Stimulated activated memory B cell treated with anti-CD40 and anti-IgM and Interleukin-4, amounts not matched to agents 10 μg/mL and 1 μg/mL and 100 μg/mL, for 72 hours (primary cell): Measurements from ENCODE around the gene CREB5.
A peak's percentile ranks its signal among the peaks of the same experiment; 100 is the strongest.

ENCODE experiments used
- ATAC-seq: fragments of 150-1000 bp; cut with Tn5 transposase; 2 replicates; pipeline ENCODE4 v1.10.0; 2021
- H3K27ac Mint-ChIP-seq: one replicate; pipeline ENCODE4 v1.8.0; 2022; ENCODE audit warnings: mild to moderate bottlenecking, mixed read lengths
- H3K27me3 Mint-ChIP-seq: one replicate; pipeline ENCODE4 v1.8.0; 2022; ENCODE audit warnings: mixed read lengths
- H3K36me3 Mint-ChIP-seq: one replicate; pipeline ENCODE4 v1.8.0; 2022; ENCODE audit warnings: mixed read lengths
- H3K4me1 Mint-ChIP-seq: one replicate; pipeline ENCODE4 v1.8.0; 2022; ENCODE audit warnings: mixed read lengths
- H3K4me3 Mint-ChIP-seq: one replicate; pipeline ENCODE4 v1.8.0; 2022; ENCODE audit warnings: mild to moderate bottlenecking, moderate library complexity, mixed read lengths
- H3K9me3 Mint-ChIP-seq: one replicate; pipeline ENCODE4 v1.8.0; 2022; ENCODE audit warnings: mixed read lengths

Gene CREB5

DNA sequence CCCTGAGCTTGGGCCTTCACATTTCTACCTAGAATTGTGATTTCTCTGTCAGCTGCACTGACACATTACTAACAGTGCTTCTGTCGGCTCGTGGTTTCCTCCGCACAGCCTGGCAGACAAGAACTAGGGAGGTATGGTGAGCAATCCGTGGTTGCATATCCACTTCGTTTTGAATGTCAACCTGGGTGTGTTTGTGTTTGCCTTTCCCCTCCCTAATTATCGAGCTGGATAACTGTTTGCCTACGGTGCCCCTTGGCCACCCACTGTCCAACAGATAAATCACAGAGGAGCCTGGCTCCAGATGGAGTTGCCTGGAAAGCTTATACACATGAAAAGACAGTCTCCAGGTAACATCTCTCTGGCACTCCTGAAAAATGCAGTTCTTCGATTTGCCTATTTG, 317.0 kb downstream of the CREB5 start:
- Mint-ChIP-seq H3K27ac (no peak overlapping the region), H3K36me3 (no peaks in the 10 kb centered on the region), H3K4me3 (no peak overlapping the region), H3K9me3 (no peaks in the 10 kb centered on the region), H3K27me3 (no peaks in the 10 kb centered on the region), H3K4me1 (no peaks in the 10 kb centered on the region)
- no peak for ATAC-seq

DNA sequence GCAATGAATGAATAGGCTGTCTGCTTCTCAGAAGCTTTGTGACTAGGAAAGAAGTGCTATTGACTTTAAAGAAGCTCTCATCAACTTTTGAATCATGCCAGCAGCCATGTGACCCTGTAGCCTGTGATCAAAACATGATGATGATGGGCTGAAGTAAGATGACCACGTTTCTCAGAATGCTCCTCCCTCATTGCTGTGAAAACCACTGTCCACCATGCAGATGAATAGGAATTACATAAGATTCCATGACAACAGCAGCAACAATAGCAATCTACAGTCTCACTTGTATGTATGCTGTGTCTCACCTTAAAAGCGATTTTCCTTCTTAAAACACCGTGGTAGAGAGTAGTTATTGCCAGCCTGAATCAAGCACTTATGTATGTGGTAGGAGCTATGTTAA, 317.4 kb downstream of the CREB5 start:
- ATAC-seq = no peak
- H3K9me3 Mint-ChIP-seq = no peaks in the 10 kb centered on the region
- H3K4me3 Mint-ChIP-seq = no peak overlapping the region
- H3K27ac Mint-ChIP-seq = no peak overlapping the region
- H3K27me3 Mint-ChIP-seq = no peaks in the 10 kb centered on the region
- H3K36me3 Mint-ChIP-seq = no peaks in the 10 kb centered on the region
- H3K4me1 Mint-ChIP-seq = no peaks in the 10 kb centered on the region

DNA sequence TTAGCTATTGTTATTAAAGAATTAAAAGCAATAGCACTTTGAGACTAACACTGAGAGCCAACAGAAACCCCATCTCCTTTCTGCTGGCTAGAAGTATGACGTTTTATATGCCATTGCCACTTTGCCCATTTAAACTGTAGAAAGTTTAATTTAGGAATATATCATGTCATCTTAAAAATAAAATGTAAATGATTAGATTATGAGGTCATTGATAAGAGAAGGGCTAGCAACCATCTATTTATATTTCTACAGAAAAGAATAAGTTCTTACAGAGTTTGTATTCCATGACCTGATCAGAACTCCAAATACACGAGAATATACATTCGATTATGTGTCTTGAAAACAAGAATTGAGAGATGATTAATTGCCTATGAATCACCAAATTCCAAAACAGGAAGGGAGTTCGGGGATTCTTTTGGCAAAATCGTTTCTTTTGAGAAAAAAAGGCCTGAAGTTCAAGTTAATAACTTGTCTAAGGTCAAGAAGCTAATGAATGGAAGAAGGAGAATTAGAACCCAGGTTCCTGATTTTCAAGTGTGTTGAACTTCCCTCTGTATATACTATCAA, 318.9 kb downstream of the CREB5 start:
- H3K36me3 Mint-ChIP-seq = no peaks in the 10 kb centered on the region
- H3K27ac Mint-ChIP-seq = no peak overlapping the region
- no peak overlapping the region for H3K4me3 Mint-ChIP-seq
- no peaks in the 10 kb centered on the region for H3K9me3 Mint-ChIP-seq
- H3K4me1 Mint-ChIP-seq = no peaks in the 10 kb centered on the region
- H3K27me3 Mint-ChIP-seq = peaks cover 1% of the 10 kb centered on the region
- ATAC-seq = no peak

DNA sequence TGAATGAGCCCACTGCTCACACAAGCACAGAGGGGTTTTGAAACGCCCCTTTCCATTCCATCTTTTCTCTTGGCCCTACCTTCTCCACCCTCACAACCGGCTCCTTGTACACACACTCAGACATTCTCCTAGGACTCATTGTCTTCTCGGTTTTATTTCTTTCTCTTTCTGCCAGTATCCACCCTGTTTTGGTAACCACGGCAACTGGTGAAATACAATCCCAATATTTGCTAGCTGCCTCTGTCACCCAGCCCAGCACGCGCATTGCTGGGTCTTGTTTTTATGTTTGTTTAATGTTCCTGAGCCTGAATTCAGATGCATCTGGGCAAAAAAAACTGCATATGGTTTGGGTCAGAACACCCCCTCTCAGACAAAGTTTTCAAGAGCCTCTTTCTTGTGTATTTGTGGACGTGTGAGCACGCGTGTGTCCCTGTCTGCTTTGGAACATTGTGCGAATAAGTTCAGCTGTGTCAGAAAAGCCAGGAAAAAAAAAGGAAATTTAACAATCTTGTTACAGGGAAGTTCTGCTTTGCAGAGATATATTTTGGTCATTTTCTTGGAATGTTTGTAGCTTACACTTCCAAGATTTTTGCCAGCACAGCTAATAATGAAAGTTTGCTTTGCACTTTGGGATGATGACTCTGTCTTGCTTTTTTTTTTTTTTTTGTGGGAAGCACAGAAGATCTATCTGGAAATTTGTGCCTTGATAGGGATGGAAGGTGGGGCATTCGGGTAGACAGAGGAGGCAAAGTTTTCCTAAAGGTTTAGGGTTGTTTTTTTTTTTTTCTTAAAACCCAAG, 320.0 kb downstream of the CREB5 start:
- H3K9me3 Mint-ChIP-seq = no peaks in the 10 kb centered on the region
- ATAC-seq = no peak
- H3K27ac Mint-ChIP-seq = no peak overlapping the region
- H3K36me3 Mint-ChIP-seq = no peaks in the 10 kb centered on the region
- H3K27me3 Mint-ChIP-seq = peaks cover 11% of the 10 kb centered on the region
- no peaks in the 10 kb centered on the region for H3K4me1 Mint-ChIP-seq
- no peak overlapping the region for H3K4me3 Mint-ChIP-seq

DNA sequence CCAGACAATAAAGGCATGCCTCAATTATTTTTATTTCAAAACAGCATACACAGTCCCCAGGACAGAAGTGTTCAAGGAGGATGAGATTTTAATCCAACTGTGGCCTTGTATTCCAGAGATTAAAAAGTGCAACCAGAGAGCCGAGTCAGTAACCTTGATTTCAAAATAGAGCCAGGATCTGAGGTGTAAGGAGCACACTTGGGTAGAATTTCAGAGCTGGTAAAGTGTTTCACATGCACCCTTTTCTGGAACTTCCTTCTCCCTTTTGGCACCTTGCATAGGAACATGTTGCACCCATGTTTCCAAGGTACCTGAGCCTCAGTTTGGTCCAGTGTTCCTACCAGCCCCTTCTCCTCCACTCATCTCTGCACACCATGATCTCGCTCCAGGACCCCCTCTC, 320.7 kb downstream of the CREB5 start:
- no peaks in the 10 kb centered on the region for H3K36me3 Mint-ChIP-seq
- H3K4me1 Mint-ChIP-seq = no peaks in the 10 kb centered on the region
- ATAC-seq = no peak
- H3K27me3 Mint-ChIP-seq = peaks cover 11% of the 10 kb centered on the region
- H3K4me3 Mint-ChIP-seq = no peak overlapping the region
- no peaks in the 10 kb centered on the region for H3K9me3 Mint-ChIP-seq
- no peak overlapping the region for H3K27ac Mint-ChIP-seq

DNA sequence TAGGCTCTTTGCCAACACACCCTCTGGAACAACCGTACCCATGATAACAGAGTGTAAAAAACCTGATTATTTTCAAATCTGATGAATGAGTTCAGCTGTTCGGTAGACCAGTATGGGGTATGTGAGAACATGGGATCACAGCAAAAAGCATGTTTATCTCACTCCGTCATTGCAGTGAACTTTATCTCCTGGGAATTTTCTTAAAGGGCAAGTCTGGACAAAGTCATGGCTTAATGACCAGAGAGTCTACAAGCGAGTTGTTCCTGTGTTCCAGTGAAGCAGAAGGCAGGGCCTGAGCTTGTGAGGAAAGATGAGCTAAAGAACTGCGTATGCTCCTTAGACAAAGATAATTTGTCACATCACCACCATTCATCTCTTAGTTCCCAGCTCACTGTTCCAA, 326.1 kb downstream of the CREB5 start:
- ATAC-seq = no peak
- H3K27ac Mint-ChIP-seq = no peak overlapping the region
- H3K9me3 Mint-ChIP-seq = no peaks in the 10 kb centered on the region
- H3K36me3 Mint-ChIP-seq = no peaks in the 10 kb centered on the region
- H3K4me3 Mint-ChIP-seq = no peak overlapping the region
- peaks cover 11% of the 10 kb centered on the region for H3K27me3 Mint-ChIP-seq
- no peaks in the 10 kb centered on the region for H3K4me1 Mint-ChIP-seq

DNA sequence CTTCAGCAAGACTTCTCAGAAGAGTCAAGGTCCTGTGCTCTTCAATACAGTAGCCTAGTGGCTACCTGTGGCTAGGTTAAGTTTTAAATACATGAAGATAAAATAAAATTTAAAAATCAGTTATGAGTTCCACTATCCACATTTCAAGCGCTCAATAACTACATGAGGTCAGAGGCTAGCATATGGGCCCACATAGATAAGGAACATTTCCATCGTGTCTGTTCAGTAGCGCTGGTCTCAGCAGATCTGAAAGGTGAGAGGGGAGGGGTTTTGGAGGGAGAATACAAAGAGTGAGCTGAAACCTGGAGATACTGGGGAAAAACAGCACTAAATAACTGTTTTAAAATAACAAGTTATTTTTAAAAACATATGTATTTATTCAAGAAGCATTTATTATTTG, 326.8 kb downstream of the CREB5 start:
- Mint-ChIP-seq H3K27ac (no peak overlapping the region), H3K36me3 (no peaks in the 10 kb centered on the region), H3K9me3 (no peaks in the 10 kb centered on the region), H3K27me3 (peaks cover 11% of the 10 kb centered on the region), H3K4me1 (no peaks in the 10 kb centered on the region), H3K4me3 (no peak overlapping the region)
- no peak for ATAC-seq

DNA sequence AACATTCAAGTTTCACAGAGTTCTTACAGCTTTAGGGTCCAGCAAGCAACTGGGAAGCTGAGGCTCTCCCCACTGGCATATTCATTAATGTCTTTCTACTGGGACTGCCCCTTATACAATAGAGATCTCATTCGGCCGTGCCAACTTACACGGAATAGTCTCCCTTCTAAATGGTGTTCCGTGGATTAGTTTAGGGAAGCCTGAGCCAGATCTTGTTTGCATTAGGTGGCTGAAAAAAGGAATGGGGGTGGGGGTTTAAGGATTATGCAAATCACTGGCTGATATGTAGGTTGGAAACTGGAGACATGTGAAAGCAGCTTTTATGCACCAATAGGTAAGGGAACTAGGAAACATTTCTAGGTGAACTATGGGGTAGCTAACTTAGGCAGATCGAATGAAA, 327.5 kb downstream of the CREB5 start:
- Mint-ChIP-seq H3K9me3 (no peaks in the 10 kb centered on the region), H3K36me3 (no peaks in the 10 kb centered on the region), H3K27me3 (peaks cover 11% of the 10 kb centered on the region), H3K4me3 (no peak overlapping the region), H3K27ac (no peak overlapping the region), H3K4me1 (no peaks in the 10 kb centered on the region)
- no peak for ATAC-seq

DNA sequence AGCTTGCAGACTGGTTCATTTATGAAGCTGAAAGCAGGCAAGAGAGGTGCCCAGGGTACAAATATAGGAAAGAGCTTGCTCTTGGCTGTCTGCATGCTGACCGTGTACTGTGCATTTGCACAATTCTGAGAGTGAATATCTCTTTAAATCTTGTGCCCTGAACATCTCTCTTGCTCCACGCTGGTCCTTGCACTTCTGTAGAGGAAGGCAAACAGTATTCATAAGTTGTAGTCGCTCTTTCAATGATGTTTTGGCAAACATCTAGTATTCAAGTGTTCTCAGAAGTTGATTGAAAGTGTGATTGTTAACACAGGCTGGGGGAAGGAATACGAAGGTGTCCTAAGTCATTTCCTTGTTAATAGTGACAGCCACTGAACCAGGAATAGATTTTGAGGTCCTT, 332.6 kb downstream of the CREB5 start:
- H3K27ac Mint-ChIP-seq = no peak overlapping the region
- no peaks in the 10 kb centered on the region for H3K27me3 Mint-ChIP-seq
- H3K9me3 Mint-ChIP-seq = no peaks in the 10 kb centered on the region
- no peak overlapping the region for H3K4me3 Mint-ChIP-seq
- H3K36me3 Mint-ChIP-seq = no peaks in the 10 kb centered on the region
- ATAC-seq = no peak
- no peaks in the 10 kb centered on the region for H3K4me1 Mint-ChIP-seq

DNA sequence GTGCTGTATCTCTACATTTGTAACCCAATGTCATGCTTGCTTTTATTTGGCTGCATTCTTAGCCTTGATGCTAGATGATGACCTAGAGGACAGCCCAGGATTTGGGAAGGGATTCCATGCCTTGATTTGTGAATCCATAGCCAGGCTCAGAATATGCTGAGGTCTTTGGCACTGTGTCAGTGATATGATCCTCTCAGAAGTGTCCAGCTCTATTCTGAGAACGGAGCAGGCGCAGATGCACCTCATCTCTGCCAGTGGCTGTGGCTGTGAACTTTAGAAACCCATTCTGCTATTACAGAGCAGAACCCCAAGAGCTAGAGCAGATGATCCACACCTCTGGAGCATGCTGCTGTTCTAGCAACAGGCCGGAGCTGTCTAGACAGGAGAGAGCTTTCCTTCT, 333.0 kb downstream of the CREB5 start:
- ATAC-seq = no peak
- Mint-ChIP-seq H3K36me3 (no peaks in the 10 kb centered on the region), H3K9me3 (no peaks in the 10 kb centered on the region)

DNA sequence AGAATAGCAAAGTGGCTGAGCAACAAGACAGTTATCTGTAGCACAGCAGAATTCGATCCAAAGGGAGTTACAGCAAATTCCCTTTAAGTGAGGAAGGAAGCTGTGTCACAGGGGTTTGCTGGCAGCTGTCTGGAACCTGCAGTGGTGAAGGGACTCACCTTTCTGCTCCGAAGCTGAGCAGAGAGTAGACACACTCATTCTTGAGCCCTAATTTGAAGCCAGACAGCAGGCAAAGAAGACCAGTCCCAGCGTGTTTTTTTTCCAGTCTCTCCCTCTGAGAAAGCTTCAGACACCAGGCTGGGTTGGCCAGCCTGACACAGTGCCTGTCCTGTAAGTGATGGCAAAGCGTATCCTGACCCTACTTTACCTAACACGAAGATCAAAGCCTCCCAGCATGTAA, 335.1 kb downstream of the CREB5 start:
- no peaks in the 10 kb centered on the region for H3K27me3 Mint-ChIP-seq
- no peak overlapping the region for H3K27ac Mint-ChIP-seq
- H3K4me1 Mint-ChIP-seq = no peaks in the 10 kb centered on the region
- H3K9me3 Mint-ChIP-seq = no peaks in the 10 kb centered on the region
- no peak overlapping the region for H3K4me3 Mint-ChIP-seq
- H3K36me3 Mint-ChIP-seq = no peaks in the 10 kb centered on the region
- ATAC-seq = no peak

More for the DNA sequence above, 333.0 kb downstream of the CREB5 start:
- Mint-ChIP-seq H3K27ac (no peak overlapping the region), H3K27me3 (no peaks in the 10 kb centered on the region), H3K4me3 (no peak overlapping the region), H3K4me1 (no peaks in the 10 kb centered on the region)

DNA sequence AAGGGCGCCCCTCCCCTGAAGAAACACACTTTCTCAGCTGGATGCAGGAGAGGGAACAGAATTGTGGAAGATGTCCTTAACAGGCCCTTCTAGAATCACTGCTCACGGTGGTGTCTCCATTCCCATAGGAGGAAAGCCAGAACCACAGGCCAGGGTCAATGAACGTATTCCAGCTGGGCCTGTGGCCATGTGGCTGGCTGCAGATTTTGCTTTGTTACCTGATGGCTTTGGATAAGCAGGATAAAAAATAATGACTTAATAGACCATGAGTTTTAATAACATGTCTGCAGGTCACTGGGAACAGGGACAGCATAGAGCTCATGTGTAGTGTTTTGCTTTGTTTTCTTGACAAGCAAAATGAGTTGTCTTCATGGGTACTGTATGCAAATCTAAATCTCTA, 335.5 kb downstream of the CREB5 start:
- ATAC-seq = no peak
- no peaks in the 10 kb centered on the region for H3K4me1 Mint-ChIP-seq
- H3K36me3 Mint-ChIP-seq = no peaks in the 10 kb centered on the region
- no peak overlapping the region for H3K4me3 Mint-ChIP-seq
- H3K27ac Mint-ChIP-seq = no peak overlapping the region
- no peaks in the 10 kb centered on the region for H3K9me3 Mint-ChIP-seq
- H3K27me3 Mint-ChIP-seq = no peaks in the 10 kb centered on the region

DNA sequence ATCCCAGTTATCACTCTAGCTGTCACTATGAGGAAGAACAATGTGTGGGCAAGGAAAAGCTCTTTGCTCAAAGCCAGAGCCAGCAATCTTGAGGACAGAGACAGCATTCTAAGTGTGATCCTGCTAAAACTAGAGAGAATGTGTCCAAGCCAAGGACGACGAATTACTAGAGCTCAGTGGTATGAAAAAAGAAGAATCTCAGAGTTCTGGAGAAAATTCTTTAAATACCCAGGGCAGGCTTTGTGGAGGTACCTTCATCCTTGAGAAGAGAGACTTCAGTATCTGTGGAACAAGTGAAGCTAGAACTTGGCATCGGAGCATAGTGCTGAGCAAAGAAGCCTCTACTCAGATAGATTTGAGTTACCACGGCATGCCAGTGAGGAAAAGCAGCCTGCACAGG, 336.0 kb downstream of the CREB5 start:
- H3K4me3 Mint-ChIP-seq = no peak overlapping the region
- ATAC-seq = no peak
- no peaks in the 10 kb centered on the region for H3K27me3 Mint-ChIP-seq
- H3K4me1 Mint-ChIP-seq = no peaks in the 10 kb centered on the region
- H3K27ac Mint-ChIP-seq = no peak overlapping the region
- H3K36me3 Mint-ChIP-seq = no peaks in the 10 kb centered on the region
- H3K9me3 Mint-ChIP-seq = no peaks in the 10 kb centered on the region

DNA sequence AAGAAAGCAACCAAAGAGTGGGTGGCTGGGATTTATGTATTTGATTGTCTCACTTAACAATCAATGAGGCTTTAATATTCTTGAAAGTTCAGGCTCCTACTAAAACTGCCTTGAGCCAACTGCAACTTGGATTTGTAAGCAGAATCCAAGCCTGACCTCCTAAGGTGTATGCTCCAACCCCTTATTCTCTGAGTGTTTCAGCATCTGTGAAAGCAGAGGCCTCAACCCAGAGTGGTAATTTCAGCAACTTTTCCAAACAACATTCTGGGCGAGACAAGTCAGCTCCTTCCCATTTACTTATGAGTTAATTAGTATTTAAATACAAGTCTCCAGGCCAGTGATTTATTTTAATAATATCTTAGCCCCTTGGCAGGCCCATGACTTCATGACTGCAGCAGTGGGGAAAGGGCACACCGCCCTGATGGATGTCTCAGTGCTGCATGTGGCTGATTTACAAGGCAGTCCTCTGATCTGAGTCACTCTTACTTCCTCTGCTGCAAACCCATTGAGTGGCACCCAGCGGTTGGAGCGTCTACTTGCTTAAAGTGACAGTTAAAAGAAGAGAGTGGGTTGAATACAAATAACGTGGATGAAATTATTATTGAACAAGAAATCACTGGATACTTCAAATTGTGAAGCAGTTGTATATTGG, 336.7 kb downstream of the CREB5 start:
- ATAC-seq = peak; percentile 74
- Mint-ChIP-seq H3K36me3 (no peaks in the 10 kb centered on the region), H3K9me3 (no peaks in the 10 kb centered on the region), H3K27ac (no peak overlapping the region), H3K4me3 (no peak overlapping the region), H3K27me3 (no peaks in the 10 kb centered on the region), H3K4me1 (no peaks in the 10 kb centered on the region)

DNA sequence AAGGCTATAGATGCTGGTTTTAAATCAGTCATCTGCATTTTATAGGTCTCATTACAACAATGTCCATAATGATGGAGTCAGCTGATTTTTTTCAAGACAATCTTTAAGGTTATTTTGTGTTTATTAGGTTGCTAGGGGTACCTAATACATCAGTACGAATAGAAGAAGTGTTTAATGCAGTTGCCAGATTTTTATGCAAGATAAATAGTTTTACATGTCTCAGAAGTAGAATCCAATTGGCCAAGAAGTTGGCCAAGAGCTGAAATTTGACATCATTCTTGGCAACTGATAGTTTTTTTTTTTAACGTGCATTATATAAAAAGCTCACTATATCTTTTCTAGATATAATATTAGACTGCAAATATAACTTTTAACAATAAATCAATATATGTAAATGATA, 337.3 kb downstream of the CREB5 start:
- ATAC-seq = no peak
- Mint-ChIP-seq H3K9me3 (no peaks in the 10 kb centered on the region), H3K27ac (no peak overlapping the region), H3K36me3 (no peaks in the 10 kb centered on the region), H3K4me3 (no peak overlapping the region), H3K27me3 (peaks cover 3% of the 10 kb centered on the region), H3K4me1 (no peaks in the 10 kb centered on the region)

DNA sequence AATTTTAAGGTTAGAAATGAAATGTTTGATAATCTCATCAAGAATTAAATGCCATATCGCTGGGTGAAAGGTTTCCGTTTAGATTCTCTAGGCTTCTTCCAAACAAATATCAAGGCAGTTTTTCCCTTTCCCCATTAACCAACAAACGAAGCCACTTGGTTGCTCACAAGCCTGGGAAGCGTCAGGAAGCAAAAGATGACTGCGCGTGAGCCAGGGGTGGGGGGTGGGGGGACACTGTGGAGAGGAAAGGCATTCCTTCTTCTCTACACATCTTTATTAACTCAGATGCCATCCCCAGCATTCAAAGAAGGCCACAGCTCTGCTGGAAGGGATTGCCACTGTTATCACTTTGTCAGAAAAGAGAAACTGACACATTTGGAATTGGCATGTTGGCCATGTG, 338.7 kb downstream of the CREB5 start:
- H3K36me3 Mint-ChIP-seq = no peaks in the 10 kb centered on the region
- H3K4me3 Mint-ChIP-seq = no peak overlapping the region

More for the DNA sequence above, 338.7 kb downstream of the CREB5 start:
- ATAC-seq = no peak
- Mint-ChIP-seq H3K27me3 (peaks cover 10% of the 10 kb centered on the region), H3K27ac (no peak overlapping the region), H3K9me3 (no peaks in the 10 kb centered on the region), H3K4me1 (no peaks in the 10 kb centered on the region)
